Heart left ventricle (tissue), 16 donors: ENCODE results near the gene MAPKAPK3. TPM values are rescaled to one million over a fixed set of nuclear protein-coding genes. Genes with fewer than 3 reads are reported as not detected.

ENCODE experiments used
- ATAC-seq, 4 donors: fragments of 200-7000 bp; cut with Tn5 transposase; one replicate each; pipeline ENCODE4 v1.9.1; 2020 to 2022; ENCODE audit warnings: moderate library complexity in 4 of 4, mild to moderate bottlenecking in 3 of 4, moderate number of reproducible peaks in 1 of 4
- DNase-seq, 5 donors: peaks; one replicate each; pipeline ENCODE4 v3.0.0-alpha.2; 2020
- H3K27ac ChIP-seq, 12 donors: fragments of 200-600 bp; sonication (generic) in 4 of 12; one replicate each; pipeline versions ENCODE4 v1.5.0 to v1.8.0; 2016 to 2022; ENCODE audit warnings: mild to moderate bottlenecking in 2 of 12
- H3K27me3 ChIP-seq, 9 donors: fragments of 200-600 bp; sonication (generic) in 2 of 9; one replicate each; pipeline versions ENCODE4 v1.5.1 to v1.8.0; 2016 to 2022; ENCODE audit warnings: mild to moderate bottlenecking in 3 of 9
- H3K36me3 ChIP-seq, 9 donors: fragments of 200-600 bp; sonication (generic) in 2 of 9; one replicate each; pipeline versions ENCODE4 v1.5.0 to v1.8.0; 2018 to 2022; ENCODE audit warnings: mild to moderate bottlenecking in 2 of 9
- H3K4me1 ChIP-seq, 12 donors: fragments of 200-600 bp; sonication (generic) in 4 of 12; one replicate each; pipeline versions ENCODE4 v1.5.0 to v1.8.0; 2016 to 2022; ENCODE audit warnings: mild to moderate bottlenecking in 3 of 12
- H3K4me3 ChIP-seq, 12 donors: fragments of 200-600 bp; sonication (generic) in 4 of 12; one replicate each; pipeline versions ENCODE4 v1.5.0 to v1.8.0; 2017 to 2022; ENCODE audit warnings: mild to moderate bottlenecking in 9 of 12, moderate library complexity in 4 of 12
- H3K9me3 ChIP-seq, 12 donors: fragments of 200-600 bp; sonication (generic) in 4 of 12; one replicate each; pipeline versions ENCODE4 v1.5.0 to v1.8.0; 2016 to 2022; ENCODE audit warnings: mild to moderate bottlenecking in 1 of 12
- CTCF ChIP-seq, 12 donors: fragments of 200-600 bp; sonication (generic) in 4 of 12; IDR thresholded peaks; one replicate each; pipeline versions ENCODE4 v1.5.0 to v1.8.0; 2018 to 2022; ENCODE audit warnings: antibody characterized with exemption in 12 of 12, mild to moderate bottlenecking in 5 of 12
- POLR2A ChIP-seq, 2 donors: fragments of 450-650 bp; IDR thresholded peaks; one replicate each; pipeline ENCODE4 v1.6.1; 2017; ENCODE audit warnings: antibody characterized with exemption in 2 of 2, mild to moderate bottlenecking in 2 of 2, moderate library complexity in 2 of 2
- WGBS, 4 donors: extraction: QIAGEN DNeasy Blood & Tissue Kit in 2 of 4; methylation state at CpG; one replicate each; pipeline versions ENCODE4 v1.1.5 to v1.1.7; 2013 to 2018; 5-methylcytosine and 5-hydroxymethylcytosine counted together
- intact Hi-C, 10 donors: fragments of 100-400 bp; cut with DNase I; formaldehyde crosslinking; loops; one replicate each; pipeline versions ENCODE4 v1.11.1 to v1.14.2; 2022
- polyA plus RNA-seq, 2 donors: library from polyadenylated mRNA; stranded (reverse); fragments of 200-250 nt; gene quantifications; one replicate each; pipeline ENCODE4 v1.2.3, GENCODE V29; 2013
- total RNA-seq, 9 donors: library from RNA; depleted of rRNA in 2 of 9; stranded (reverse); fragments of >200 nt in 2 of 9; fragmentation: NEBNext Ultra II Directional in 3 of 9; extraction: Animal tissue kit (Norgen Biotek cat#: 25700) in 3 of 9; gene quantifications; one replicate each; pipeline versions ENCODE4 v1.1.0 to v1.2.4, GENCODE V29; 2016 to 2023
- donor health status: ischemic (EF 13 %, LVEDD 7.1; RV severe dilation, severe dysfunction).
- donor health status: healthy with polysubstance abuse.
- donor health status: DM: no; HTN: yes; CAD: no.
- donor health status: DM: no; HTN: no; CAD: no.
- donor health status: ischemic (EF 25% LVEDD 6.9; RV normal size, moderate dysfunction).
- donor health status: ischemic (EF 25% LVEDD 5.7; RV mildly dilated, moderate dysfunction).
- donor health status: healthy.
- donor health status: DM: yes; HTN: yes; CAD: no.
- donor health status: ischemic (EF 35%, LVEDD 5.7; RV mildly dilated, moderate dysfunction).
- donor health status: nonischemic (EF 11% LVEDD 7.7; RV severe dilation, severe dysfunction).
- donor health status: DM: yes; HTN: yes; CAD: no.
- donor health status: PGD.
- donor health status: ischemic (EF 29% LVEDD 5.4; RV normal size, mild dysfunction).
- donor health status: nonischemic (EF 23%, LVEDD 6.1; RV moderate dilation, normal function).

MAPKAPK3 gene
- total and polyA plus RNA-seq, 11 donors: 226 to 398 (median 287) TPM

DNA sequence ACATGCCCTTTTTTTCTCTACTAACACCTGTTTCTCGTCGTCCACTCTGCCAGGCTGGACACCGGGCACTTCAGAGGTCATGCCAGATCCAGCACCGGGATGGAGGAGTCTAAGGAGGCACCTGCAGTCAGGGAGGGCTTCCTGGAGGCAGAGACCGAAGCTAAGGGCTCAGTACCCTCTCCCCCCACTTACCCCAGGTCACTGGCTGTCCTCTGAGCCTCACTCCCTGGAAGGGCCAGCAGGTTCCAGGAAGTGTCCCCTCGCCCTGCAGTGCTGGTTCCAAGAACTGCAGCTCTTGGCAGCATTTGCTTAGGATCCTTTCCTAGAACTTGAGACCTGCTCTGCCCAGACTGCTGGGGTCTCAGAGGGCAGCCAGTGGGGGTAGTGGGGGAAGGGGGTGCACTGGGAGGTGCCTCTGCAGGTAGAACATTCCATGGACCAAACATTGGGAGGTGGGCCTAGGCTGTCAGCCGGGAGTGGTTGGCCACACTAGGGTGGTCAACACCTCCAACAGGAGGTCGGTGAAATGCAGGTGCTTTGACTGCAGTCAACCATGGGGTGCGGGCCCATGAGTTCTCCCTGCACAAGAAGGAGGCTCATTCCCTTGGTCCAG is 16.7 kb upstream of the MAPKAPK3 start:
- WGBS, 4 donors: 61 to 71% (median 65%) methylated on average over 8 to 9 of the region's 9 CpGs
- TF ChIP-seq CTCF (IDR thresholded peaks at IDR 0.05) (no peak), POLR2A (IDR thresholded peaks at IDR 0.05) (no peak)
- intact Hi-C loops: loop anchor here in 1 of 10 donors (2.0 kb wide), 1 partner anchor 13 kb away; no protein-coding TSS in a partner anchor
- DNase-seq (peak in 1 of 5 donors; percentile 54), ATAC-seq (no peak)
- peaks cover 15 to 68% (median 58%) of the 10 kb centered on the region in 12 donors for H3K4me1 ChIP-seq
- H3K27ac ChIP-seq: peak overlapping the region; percentile 93 to 100 (median 98)
- no peak overlapping the region for H3K4me3 ChIP-seq
- peaks cover 0 to 16% (median 3%) of the 10 kb centered on the region in 9 donors for H3K36me3 ChIP-seq
- H3K27me3 ChIP-seq: no peaks in the 10 kb centered on the region
- no peaks in the 10 kb centered on the region for H3K9me3 ChIP-seq

DNA sequence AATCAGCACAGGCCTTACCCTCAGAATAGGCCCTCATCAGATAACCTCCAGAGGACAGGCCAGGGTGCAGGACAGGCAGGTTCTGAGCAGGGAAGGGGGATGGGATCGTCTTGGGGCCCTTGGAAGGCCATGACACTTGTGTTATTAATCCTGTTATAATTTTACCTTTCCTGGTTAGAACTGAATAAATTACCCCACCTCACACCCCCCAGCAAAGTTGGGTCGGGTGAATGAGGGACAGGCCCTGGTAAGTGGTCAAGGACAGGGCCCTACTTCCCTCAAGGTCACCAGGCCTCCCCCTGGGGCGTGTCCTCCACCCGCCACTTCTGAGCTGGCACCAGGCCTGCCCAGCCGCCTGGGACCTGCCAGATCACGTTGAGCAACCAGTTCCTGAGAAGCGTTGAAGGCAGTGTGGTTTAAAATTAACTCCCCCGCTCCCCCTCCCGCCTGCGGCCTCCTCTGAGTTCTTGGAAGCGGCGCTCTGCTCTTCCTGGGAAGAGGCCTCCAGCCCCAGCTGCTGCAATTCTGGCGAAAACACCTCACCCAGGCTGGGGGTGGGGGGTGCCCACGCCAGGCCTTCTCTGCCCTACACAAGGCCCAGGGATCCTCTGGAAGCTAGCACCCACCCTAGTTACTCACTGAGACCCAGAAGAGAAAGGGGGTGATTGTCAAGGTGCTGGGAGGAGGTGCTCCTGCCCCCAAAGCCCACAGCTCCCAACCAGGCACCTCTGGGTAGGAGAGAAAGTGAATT is 15.9 kb upstream of the MAPKAPK3 start:
- TF ChIP-seq POLR2A (IDR thresholded peaks at IDR 0.05): peak in 1 of 2 donors; percentile 28
- TF ChIP-seq CTCF (IDR thresholded peaks at IDR 0.05): no peak
- Histone ChIP-seq H3K27ac (peak overlapping the region; percentile 93 to 100 (median 98)), H3K4me3 (peak overlapping the region in 8 of 12 donors; percentile 6 to 30 (median 25)), H3K4me1 (peaks cover 15 to 75% (median 65%) of the 10 kb centered on the region in 12 donors), H3K36me3 (peaks cover 0 to 23% (median 4%) of the 10 kb centered on the region in 9 donors), H3K9me3 (no peaks in the 10 kb centered on the region), H3K27me3 (no peaks in the 10 kb centered on the region)
- intact Hi-C loops: loop anchor here in 3 of 10 donors (1.0 to 2.0 kb wide), 3 partner anchors 14 to 32 kb away; partner anchors contain the start of gene HEMK1 (in 1 of the 3)
- ATAC-seq (peak; percentile 78 to 87 (median 82)), DNase-seq (peak; percentile 95 to 98 (median 97))
- 2 to 6% (median 2%) methylated on average over 10 to 14 of the region's 14 CpGs for WGBS, 4 donors

GRCh38 chr3:50602595-50603191 is 14.3 kb upstream of the MAPKAPK3 start:
- Histone ChIP-seq H3K27ac (peak overlapping the region; percentile 93 to 100 (median 98)), H3K4me1 (peaks cover 15 to 92% (median 79%) of the 10 kb centered on the region in 12 donors), H3K27me3 (no peaks in the 10 kb centered on the region), H3K36me3 (peaks cover 0 to 40% (median 21%) of the 10 kb centered on the region in 9 donors), H3K4me3 (no peak overlapping the region), H3K9me3 (no peaks in the 10 kb centered on the region)
- DNase-seq (peak in 1 of 5 donors; percentile 31), ATAC-seq (no peak)
- intact Hi-C loops: no loop called here
- 79 to 84% (median 82%) methylated on average over 8 to 9 of the region's 9 CpGs for WGBS, 4 donors
- no peak for TF ChIP-seq POLR2A (IDR thresholded peaks at IDR 0.05)
- TF ChIP-seq CTCF (IDR thresholded peaks at IDR 0.05): no peak
